H1 (cell line): ENCODE measurements around the gene TACC2. TPM values are rescaled to one million over a fixed set of nuclear protein-coding genes. Genes with fewer than 3 reads are reported as not detected.

Source experiments
- HDAC2 ChIP-seq, 2 experiments: fragments of 300-600 bp in 1 of 2; sonication (generic) in 1 of 2; IDR thresholded peaks; 2 replicates each; pipeline ENCODE4 v1.6.1; 2011 to 2012; ENCODE audit warnings: low read depth in 2 of 2, low read length in 2 of 2, mild to moderate bottlenecking in 2 of 2, moderate library complexity in 2 of 2, borderline replicate concordance in 1 of 2, inconsistent platforms in 1 of 2
- NRF1 ChIP-seq: IDR thresholded peaks from 2 replicates; pipeline ENCODE4 v1.6.1; 2011; ENCODE audit warnings: mild to moderate bottlenecking, low read depth, low read length, improper control_type of control experiment
- POLR2AphosphoS5 ChIP-seq: IDR thresholded peaks from 2 replicates; pipeline ENCODE4 v1.6.1; 2011; ENCODE audit warnings: low read depth, low read length
- SIN3A ChIP-seq, 2 experiments: IDR thresholded peaks in 1 of 2; conservative IDR thresholded peaks in 1 of 2; 2 replicates each; pipeline ENCODE4 v1.6.1; 2011 to 2012; ENCODE audit warnings: low read length in 2 of 2, improper control_type of control experiment in 1 of 2, low read depth in 1 of 2, mild to moderate bottlenecking in 1 of 2
- polyA plus RNA-seq, 7 experiments: library from polyadenylated mRNA; depleted of rRNA in 3 of 7; stranded (reverse) in 5 of 7; unstranded in 2 of 7; fragments of >200 nt in 5 of 7; fragments of 200-250 nt in 2 of 7; gene quantifications; 1 replicate in 5 of 7; 2 replicates in 1 of 7; 4 replicates in 1 of 7; pipeline versions ENCODE4 v1.2.1 to v1.2.3, GENCODE V29; 2011 to 2013; ENCODE audit warnings: missing spikeins in 2 of 7, mixed read lengths in 2 of 7
- total RNA-seq: library from RNA; stranded (reverse); fragmentation: NEBNext Ultra II Directional; extraction: Animal tissue kit (Norgen Biotek cat#: 25700); gene quantifications from 2 replicates; pipeline ENCODE4 v1.2.1, GENCODE V29; 2021

TACC2 gene
- total and polyA plus RNA-seq, 2 of the 8 experiments (the other 6 are each of a cell fraction or from before 2014, with no cell fraction given) = 21.2 to 46.6 TPM

- TF ChIP-seq SIN3A (conservative IDR thresholded peaks at IDR 0.05 in 1 of 2, IDR thresholded peaks at IDR 0.05 in 1 of 2; ENCODE audit: low read depth in 1 of 2, low read length in 2 of 2) (no peak), HDAC2 (IDR thresholded peaks at IDR 0.05; ENCODE audit: borderline replicate concordance in 1 of 2, low read depth in 2 of 2, low read length in 2 of 2) (no peak), POLR2AphosphoS5 (no peak), NRF1 (no peak)
Observed at GRCh38 chr10:122213364-122213763, 224.4 kb downstream of the TACC2 start (continued).
